ENCODE data around the gene SIL1. TPM values are rescaled to one million over a fixed set of nuclear protein-coding genes. Genes with fewer than 3 reads are reported as not detected.

Gene SIL1
- total and polyA plus RNA-seq, 9 of the 15 experiments (the other 6 are each of a cell fraction or from before 2014, with no cell fraction given): 1.3 to 30.5 (median 18.1) TPM

- H3K27ac ChIP-seq (ENCODE audit: extremely low read depth, low read depth, low read length): no peak overlapping the region
- TF ChIP-seq NCOA2 (IDR thresholded peaks at IDR 0.05; ENCODE audit: partially characterized antibody in 2 of 2) (no peak), OTX1 (CRISPR knock-in tag; IDR thresholded peaks at IDR 0.05) (no peak), UBTF (IDR thresholded peaks at IDR 0.05; ENCODE audit: borderline replicate concordance in 1 of 2, low read depth in 2 of 2, low read length in 2 of 2) (no peak), ZNF41 (CRISPR knock-in tag; conservative IDR thresholded peaks at IDR 0.05) (no peak), ZFP30 (CRISPR knock-in tag; IDR thresholded peaks at IDR 0.05; ENCODE audit: borderline replicate concordance) (no peak), HDAC8 (tag; IDR thresholded peaks at IDR 0.05) (no peak), TCF15 (CRISPR knock-in tag; IDR thresholded peaks at IDR 0.05) (no peak), TRIM25 (IDR thresholded peaks at IDR 0.05; ENCODE audit: borderline replicate concordance) (no peak), ZNF197 (CRISPR knock-in tag; IDR thresholded peaks at IDR 0.05; ENCODE audit: low read depth) (no peak), ZBTB33 (CRISPR knock-in tag; IDR thresholded peaks at IDR 0.05) (no peak), GTF2A2 (tag; IDR thresholded peaks at IDR 0.05) (no peak), ZC3H8 (IDR thresholded peaks at IDR 0.05) (no peak), MTA3 (IDR thresholded peaks at IDR 0.05; ENCODE audit: borderline replicate concordance) (no peak), PML (IDR thresholded peaks at IDR 0.05; ENCODE audit: low read length) (no peak)
- no peak overlapping the region for H2AFZ ChIP-seq (ENCODE audit: low read depth, low read length)
- H3K9me3 ChIP-seq (replicated peaks; ENCODE audit: control insufficient read depth, insufficient read depth, low read depth, low read length): no peaks in the 10 kb centered on the region
- no peaks in the 10 kb centered on the region for H4K20me1 ChIP-seq (replicated peaks; ENCODE audit: control insufficient read depth, insufficient read depth, low read length)
- DNase-seq (ENCODE audit: extremely low read depth in 1 of 4, low spot score in 3 of 4) (no peak), FAIRE-seq (no peak), ATAC-seq (no peak)
- CTCF ChIA-PET (ENCODE audit: low intra/inter-chr PET ratio): no interaction called here
- in situ Hi-C loops (cut with MboI): no loop called here
- H3K9me1 ChIP-seq (ENCODE audit: control insufficient read depth, insufficient read depth, low read length): no peaks in the 10 kb centered on the region
- H3K27me3 ChIP-seq (ENCODE audit: control insufficient read depth in 2 of 2, insufficient read depth in 2 of 2, low read length in 2 of 2): no peaks in the 10 kb centered on the region
- no TSS peak for BruUV-seq (replicated peaks)
- H3K4me2 ChIP-seq (ENCODE audit: insufficient read depth, low read length): no peak overlapping the region
- intact Hi-C loops (cut with micrococcal nuclease): no loop called here
- no peak overlapping the region for H3K9ac ChIP-seq (ENCODE audit: insufficient read depth in 1 of 2, low read depth in 2 of 2, low read length in 2 of 2)
- no peak overlapping the region for H3K4me3 ChIP-seq
- no peaks in the 10 kb centered on the region; a peak in 2 of 5 replicates for H3K4me1 ChIP-seq (replicated peaks in 1 of 2; ENCODE audit: control insufficient read depth in 2 of 2, insufficient read depth in 2 of 2, low read length in 2 of 2)
- POLR2A ChIA-PET: no interaction called here
- no peaks in the 10 kb centered on the region for H3K79me2 ChIP-seq (ENCODE audit: control insufficient read depth, insufficient read depth, low read length)
- H3K36me3 ChIP-seq (ENCODE audit: control insufficient read depth, insufficient read depth, low read length): no peaks in the 10 kb centered on the region
- WGBS (ENCODE audit: insufficient coverage, low coverage, missing lambda C conversion rate): 50% methylated on average over 3 of the region's 3 CpGs
Measured at GRCh38 chr5:139037732-139038131, 160.4 kb downstream of the SIL1 start.
